GM23338 (cell line): ENCODE results near the gene ZBTB7A. TPM values are rescaled to one million over a fixed set of nuclear protein-coding genes. Genes with fewer than 3 reads are reported as not detected.

Experiments
- ATAC-seq: fragments of 200-7000 bp; cut with Tn5 transposase; 3 replicates; pipeline ENCODE4 v1.9.1; 2020
- DNase-seq: peaks from one replicate; pipeline ENCODE4 v3.0.0-alpha.2; 2015; ENCODE audit warnings: low spot score
- H2AFZ ChIP-seq: fragments of 200-600 bp; sonication (generic); 2 replicates; pipeline ENCODE4 v1.8.0; 2016; ENCODE audit warnings: antibody characterized with exemption, mild to moderate bottlenecking, moderate library complexity
- H3F3A ChIP-seq: fragments of 200-600 bp; sonication (generic); replicated peaks from 2 replicates; pipeline ENCODE4 v1.8.0; 2017; ENCODE audit warnings: antibody characterized with exemption, mixed run types, low read depth
- H3K27ac ChIP-seq: fragments of 200-600 bp; sonication (generic); 2 replicates; pipeline ENCODE4 v1.6.1; 2016; ENCODE audit warnings: low read depth
- H3K27me3 ChIP-seq: fragments of 200-600 bp; sonication (generic); 2 replicates; pipeline ENCODE4 v1.8.0; 2016; ENCODE audit warnings: mild to moderate bottlenecking, mixed run types, moderate library complexity; ENCODE audit not compliant: insufficient read depth
- H3K36me3 ChIP-seq: fragments of 200-600 bp; sonication (generic); 2 replicates; pipeline ENCODE4 v1.8.0; 2016; ENCODE audit warnings: mild to moderate bottlenecking; ENCODE audit not compliant: insufficient read depth
- H3K4me1 ChIP-seq: fragments of 200-600 bp; sonication (generic); 2 replicates; pipeline ENCODE4 v1.8.0; 2016; ENCODE audit warnings: mild to moderate bottlenecking, moderate library complexity; ENCODE audit not compliant: insufficient read depth
- H3K4me2 ChIP-seq: fragments of 200-600 bp; sonication (generic); 2 replicates; pipeline ENCODE4 v1.7.1; 2017; ENCODE audit warnings: mixed run types
- H3K4me3 ChIP-seq: fragments of 200-600 bp; sonication (generic); 2 replicates; pipeline ENCODE4 v1.6.1; 2016; ENCODE audit warnings: mixed run types
- H3K79me2 ChIP-seq: fragments of 200-600 bp; sonication (generic); replicated peaks from 2 replicates; pipeline ENCODE4 v1.8.0; 2017; ENCODE audit warnings: mild to moderate bottlenecking; ENCODE audit not compliant: insufficient read depth
- H3K9me2 ChIP-seq: fragments of 200-600 bp; sonication (generic); 2 replicates; pipeline ENCODE4 v1.8.0; 2017; ENCODE audit not compliant: insufficient read depth
- H4K20me1 ChIP-seq: fragments of 200-600 bp; sonication (generic); replicated peaks from 2 replicates; pipeline ENCODE4 v1.8.0; 2017; ENCODE audit warnings: mild to moderate bottlenecking; ENCODE audit not compliant: insufficient read depth
- H3K27ac Mint-ChIP-seq: 2 replicates; pipeline ENCODE4 v1.8.0; 2020; ENCODE audit warnings: inconsistent platforms, mild to moderate bottlenecking, moderate library complexity, mixed read lengths
- H3K27me3 Mint-ChIP-seq: 3 replicates; pipeline ENCODE4 v1.8.0; 2022; ENCODE audit warnings: low read depth, mild to moderate bottlenecking, moderate library complexity, mixed read lengths, inconsistent platforms; ENCODE audit not compliant: insufficient read depth, poor library complexity
- H3K36me3 Mint-ChIP-seq: 3 replicates; pipeline ENCODE4 v1.8.0; 2021; ENCODE audit warnings: low read depth, mild to moderate bottlenecking, inconsistent platforms, moderate library complexity, mixed read lengths
- H3K4me1 Mint-ChIP-seq: 3 replicates; pipeline ENCODE4 v1.8.0; 2020; ENCODE audit warnings: mild to moderate bottlenecking, inconsistent platforms, mixed read lengths
- H3K4me3 Mint-ChIP-seq: 3 replicates; pipeline ENCODE4 v1.8.0; 2021; ENCODE audit warnings: moderate library complexity, mild to moderate bottlenecking, inconsistent platforms, mixed read lengths
- H3K9me3 Mint-ChIP-seq: 3 replicates; pipeline ENCODE4 v1.8.0; 2020; ENCODE audit warnings: moderate library complexity, mild to moderate bottlenecking, inconsistent platforms, mixed read lengths
- CREB1 ChIP-seq: fragments of 250-450 bp; sonication (Bioruptor Pico); IDR thresholded peaks from 2 replicates; pipeline ENCODE4 v1.5.0; 2020; ENCODE audit warnings: low read depth, mild to moderate bottlenecking, moderate library complexity
- ETS1 ChIP-seq: IDR thresholded peaks from 2 replicates; pipeline ENCODE4 v1.6.1; 2016; ENCODE audit warnings: antibody characterized with exemption
- EZH2 ChIP-seq: fragments of 200-600 bp; sonication (generic); IDR thresholded peaks from one replicate; pipeline ENCODE4 v1.8.0; 2017; ENCODE audit warnings: antibody characterized with exemption, mild to moderate bottlenecking, low read depth; ENCODE audit not compliant: unreplicated experiment
- EZH2phosphoT487 ChIP-seq: fragments of 200-600 bp; sonication (generic); IDR thresholded peaks from one replicate; pipeline ENCODE4 v1.8.1; 2018; ENCODE audit warnings: antibody characterized with exemption; ENCODE audit not compliant: unreplicated experiment
- JUNB ChIP-seq: IDR thresholded peaks from one replicate; pipeline ENCODE4 v1.6.1; 2016; ENCODE audit warnings: antibody characterized with exemption; ENCODE audit not compliant: unreplicated experiment
- NANOG ChIP-seq: IDR thresholded peaks from 2 replicates; pipeline ENCODE4 v1.6.1; 2016; ENCODE audit warnings: antibody characterized with exemption, borderline replicate concordance
- ZNF114 ChIP-seq: fragments of 250-450 bp; sonication (Bioruptor Pico); IDR thresholded peaks from 2 replicates; pipeline ENCODE4 v1.5.0; 2020; ENCODE audit warnings: mild to moderate bottlenecking, moderate library complexity
- ZNF331 ChIP-seq: fragments of 250-450 bp; sonication (Bioruptor Pico); IDR thresholded peaks from 2 replicates; pipeline ENCODE4 v1.5.0; 2020; ENCODE audit warnings: low read depth, mild to moderate bottlenecking, moderate library complexity
- polyA plus RNA-seq: library from polyadenylated mRNA; unstranded; fragments of >200 nt; fragmentation: Nextera tagmentation; extraction: Ambion mirVana; gene quantifications from 2 replicates; pipeline ENCODE4 v1.2.1, GENCODE V29; 2016
- total RNA-seq: library from RNA; depleted of rRNA; stranded (reverse); fragments of >200 nt; shearing (Covaris generic); gene quantifications from 2 replicates; pipeline ENCODE4 v1.2.3, GENCODE V29; 2014
- TF ChIP-seq, protein P1 (sequence below): IDR thresholded peaks from one replicate; pipeline ENCODE4 v1.6.1; 2018; ENCODE audit warnings: antibody characterized with exemption; ENCODE audit not compliant: unreplicated experiment

Gene ZBTB7A
- total and polyA plus RNA-seq, 2 experiments from 2014 or later, result 9.5 to 35.0 TPM

DNA sequence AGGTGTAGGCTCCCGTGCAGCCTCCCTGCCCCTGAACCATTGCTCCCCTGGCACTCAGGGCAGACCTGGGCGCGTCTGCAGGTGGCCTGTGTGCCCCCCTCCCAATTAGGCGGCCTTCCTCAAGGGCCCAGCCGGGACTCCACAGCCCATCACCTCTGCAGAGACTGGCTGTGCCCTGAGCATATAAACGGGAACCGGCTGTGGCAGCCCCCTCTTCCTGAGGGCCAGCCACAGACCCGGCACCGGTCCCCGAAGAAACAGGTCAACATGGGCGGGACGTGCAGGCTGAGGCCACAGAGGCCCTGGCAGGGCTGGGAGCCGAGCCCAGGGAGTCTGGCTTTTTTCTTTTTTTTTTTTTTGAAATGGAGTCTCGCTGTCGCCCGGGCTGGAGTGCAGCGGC lies 47.1 kb downstream of the ZBTB7A start:
- Histone ChIP-seq H4K20me1 (peaks cover 13% of the 10 kb centered on the region), H3K27me3 (no peaks in the 10 kb centered on the region), H3K27ac (no peak overlapping the region; the same call in 1 of the 2 replicates), H3K4me1 (no peaks in the 10 kb centered on the region), H3K4me3 (no peak overlapping the region), H3K36me3 (no peaks in the 10 kb centered on the region), H3F3A (no peaks in the 10 kb centered on the region), H3K9me2 (no peaks in the 10 kb centered on the region), H2AFZ (no peak overlapping the region), H3K4me2 (no peak overlapping the region), H3K79me2 (peaks cover 62% of the 10 kb centered on the region)
- ATAC-seq (no peak), DNase-seq (no peak)
- Mint-ChIP-seq H3K4me3 (no peak overlapping the region), H3K36me3 (peaks cover 8% of the 10 kb centered on the region), H3K9me3 (no peaks in the 10 kb centered on the region), H3K4me1 (no peaks in the 10 kb centered on the region), H3K27me3 (no peaks in the 10 kb centered on the region), H3K27ac (no peak overlapping the region)
- TF ChIP-seq ETS1 (no peak), JUNB (no peak), NANOG (no peak), ZNF114 (CRISPR knock-in tag) (no peak), ZNF331 (CRISPR knock-in tag) (no peak), EZH2phosphoT487 (no peak), EZH2 (no peak)
- TF ChIP-seq, protein P1, sequence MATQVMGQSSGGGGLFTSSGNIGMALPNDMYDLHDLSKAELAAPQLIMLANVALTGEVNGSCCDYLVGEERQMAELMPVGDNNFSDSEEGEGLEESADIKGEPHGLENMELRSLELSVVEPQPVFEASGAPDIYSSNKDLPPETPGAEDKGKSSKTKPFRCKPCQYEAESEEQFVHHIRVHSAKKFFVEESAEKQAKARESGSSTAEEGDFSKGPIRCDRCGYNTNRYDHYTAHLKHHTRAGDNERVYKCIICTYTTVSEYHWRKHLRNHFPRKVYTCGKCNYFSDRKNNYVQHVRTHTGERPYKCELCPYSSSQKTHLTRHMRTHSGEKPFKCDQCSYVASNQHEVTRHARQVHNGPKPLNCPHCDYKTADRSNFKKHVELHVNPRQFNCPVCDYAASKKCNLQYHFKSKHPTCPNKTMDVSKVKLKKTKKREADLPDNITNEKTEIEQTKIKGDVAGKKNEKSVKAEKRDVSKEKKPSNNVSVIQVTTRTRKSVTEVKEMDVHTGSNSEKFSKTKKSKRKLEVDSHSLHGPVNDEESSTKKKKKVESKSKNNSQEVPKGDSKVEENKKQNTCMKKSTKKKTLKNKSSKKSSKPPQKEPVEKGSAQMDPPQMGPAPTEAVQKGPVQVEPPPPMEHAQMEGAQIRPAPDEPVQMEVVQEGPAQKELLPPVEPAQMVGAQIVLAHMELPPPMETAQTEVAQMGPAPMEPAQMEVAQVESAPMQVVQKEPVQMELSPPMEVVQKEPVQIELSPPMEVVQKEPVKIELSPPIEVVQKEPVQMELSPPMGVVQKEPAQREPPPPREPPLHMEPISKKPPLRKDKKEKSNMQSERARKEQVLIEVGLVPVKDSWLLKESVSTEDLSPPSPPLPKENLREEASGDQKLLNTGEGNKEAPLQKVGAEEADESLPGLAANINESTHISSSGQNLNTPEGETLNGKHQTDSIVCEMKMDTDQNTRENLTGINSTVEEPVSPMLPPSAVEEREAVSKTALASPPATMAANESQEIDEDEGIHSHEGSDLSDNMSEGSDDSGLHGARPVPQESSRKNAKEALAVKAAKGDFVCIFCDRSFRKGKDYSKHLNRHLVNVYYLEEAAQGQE, result no peak

DNA sequence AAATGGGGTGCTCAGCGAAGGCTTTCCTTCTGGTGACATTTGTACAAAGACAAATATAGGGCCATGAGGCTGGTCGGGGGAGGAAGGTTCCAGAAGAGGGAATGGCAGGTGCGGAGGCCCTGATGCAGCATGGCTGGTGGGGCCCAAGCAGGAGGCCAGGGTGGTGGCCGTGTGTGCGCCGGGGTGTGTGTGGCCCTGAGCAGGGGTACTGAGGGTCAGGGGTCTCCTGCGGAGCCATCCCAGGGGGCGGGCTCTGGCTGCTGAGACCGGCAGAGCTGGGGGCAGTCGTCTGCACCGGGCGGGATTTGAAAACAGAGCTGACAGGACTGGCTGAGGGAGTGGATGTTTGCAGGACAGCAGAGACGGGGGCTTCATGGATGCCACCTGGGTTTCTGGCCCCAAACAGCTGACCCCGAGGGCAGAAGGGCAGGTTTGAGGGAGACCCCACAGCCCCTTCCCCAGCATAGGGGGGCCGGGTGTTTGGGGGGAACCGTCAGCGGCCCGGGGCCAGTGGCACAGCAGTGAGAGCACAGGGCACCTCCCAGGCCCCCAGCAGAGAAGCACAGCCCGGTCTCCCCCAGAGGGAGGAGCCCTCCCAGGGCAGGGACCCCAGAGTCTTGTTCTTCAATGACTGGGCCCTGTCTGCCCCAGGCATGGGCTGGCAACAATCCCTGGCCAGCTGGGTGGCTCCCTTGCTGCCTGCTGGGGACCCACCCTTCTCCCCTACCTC lies 47.8 kb downstream of the ZBTB7A start:
- H3K27ac Mint-ChIP-seq, result no peak overlapping the region

More for the DNA sequence above, 47.8 kb downstream of the ZBTB7A start:
- no peaks in the 10 kb centered on the region for H3K9me2 ChIP-seq
- no peaks in the 10 kb centered on the region for H3K4me1 ChIP-seq
- no peaks in the 10 kb centered on the region for H3K36me3 ChIP-seq
- Mint-ChIP-seq H3K36me3 (peaks cover 4% of the 10 kb centered on the region; the same call in 2 of the 3 replicates), H3K27me3 (no peaks in the 10 kb centered on the region), H3K4me1 (no peaks in the 10 kb centered on the region), H3K9me3 (no peaks in the 10 kb centered on the region), H3K4me3 (no peak overlapping the region; the same call in 2 of the 3 replicates)
- H3K27me3 ChIP-seq, result no peaks in the 10 kb centered on the region
- no peak overlapping the region for H3K4me3 ChIP-seq
- peaks cover 13% of the 10 kb centered on the region for H4K20me1 ChIP-seq
- TF ChIP-seq EZH2 (no peak), ZNF331 (CRISPR knock-in tag) (no peak), CREB1 (no peak)
- H2AFZ ChIP-seq, result no peak overlapping the region
- no peak overlapping the region for H3K4me2 ChIP-seq
- no peaks in the 10 kb centered on the region for H3F3A ChIP-seq
- peaks cover 62% of the 10 kb centered on the region for H3K79me2 ChIP-seq
- no peak overlapping the region for H3K27ac ChIP-seq
- DNase-seq (no peak), ATAC-seq (no peak)
